GM18505 (cell line): ENCODE results near the gene GSAP.
A peak's percentile ranks its signal among the peaks of the same experiment; 100 is the strongest.

Experiments used
- ATAC-seq: cut with Tn5 transposase; IDR thresholded peaks from one replicate; pipeline ENCODE4 v1.9.1; 2021; ENCODE audit not compliant: unreplicated experiment
- POLR2A ChIP-seq: IDR thresholded peaks from 4 replicates; pipeline ENCODE4 v1.6.1; 2011; ENCODE audit warnings: borderline replicate concordance; ENCODE audit not compliant: insufficient read depth, insufficient read length; ENCODE audit errors: extremely low read depth

The GSAP gene

DNA sequence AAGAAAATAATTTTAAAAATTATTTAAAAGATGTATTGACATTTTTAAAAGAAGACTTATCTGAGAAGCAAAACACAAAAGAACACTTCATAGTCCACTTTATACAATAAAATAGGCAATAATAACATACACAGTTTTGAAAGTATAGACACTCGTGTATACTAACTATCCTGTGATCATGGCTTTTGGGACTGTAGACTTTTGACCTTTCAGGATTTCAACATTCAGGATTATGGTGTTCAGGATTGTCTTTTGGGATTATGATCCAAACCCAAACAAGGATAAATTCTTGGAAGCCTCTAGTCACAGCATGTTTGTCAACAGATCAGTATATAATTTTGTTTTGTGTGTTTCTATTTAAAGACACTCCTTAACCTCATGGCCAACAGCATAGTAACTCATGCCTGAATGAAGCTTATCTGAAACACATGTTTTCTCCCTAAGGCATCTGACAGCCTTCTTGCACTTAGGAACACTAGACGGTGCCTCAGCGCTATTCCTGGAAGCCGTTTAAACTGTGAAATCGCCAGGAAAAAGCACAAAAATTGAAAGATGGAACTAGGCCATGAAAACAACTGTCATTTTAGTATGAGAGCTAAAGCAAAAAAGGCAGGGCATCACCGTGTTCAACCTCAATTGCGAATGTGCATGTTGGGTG lies 29.9 kb downstream of the GSAP start:
- TF ChIP-seq POLR2A = no peak
- no peak for ATAC-seq

DNA sequence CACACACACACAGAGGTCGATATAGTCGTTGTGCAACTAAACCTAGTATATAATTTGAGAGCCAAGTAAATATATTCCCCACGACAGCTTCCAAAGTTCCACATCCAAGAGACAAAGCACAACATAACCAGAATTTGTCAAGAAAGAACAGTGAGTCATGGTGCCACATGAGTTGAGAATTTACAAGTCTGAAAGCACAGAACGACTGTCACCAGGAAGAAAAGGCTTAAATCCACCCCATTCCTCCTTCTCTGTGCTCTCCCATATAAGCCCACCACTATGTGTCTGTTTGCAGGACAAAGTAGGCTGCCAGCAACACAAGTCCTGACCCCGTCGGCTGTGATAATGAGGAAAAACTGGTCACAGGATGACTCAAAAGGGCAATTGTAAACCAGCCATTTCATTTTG lies 32.8 kb downstream of the GSAP start:
- ATAC-seq = no peak
- no peak for TF ChIP-seq POLR2A

GRCh38 chr7:77382532-77382931 lies 33.6 kb downstream of the GSAP start:
- TF ChIP-seq POLR2A = no peak
- no peak for ATAC-seq

DNA sequence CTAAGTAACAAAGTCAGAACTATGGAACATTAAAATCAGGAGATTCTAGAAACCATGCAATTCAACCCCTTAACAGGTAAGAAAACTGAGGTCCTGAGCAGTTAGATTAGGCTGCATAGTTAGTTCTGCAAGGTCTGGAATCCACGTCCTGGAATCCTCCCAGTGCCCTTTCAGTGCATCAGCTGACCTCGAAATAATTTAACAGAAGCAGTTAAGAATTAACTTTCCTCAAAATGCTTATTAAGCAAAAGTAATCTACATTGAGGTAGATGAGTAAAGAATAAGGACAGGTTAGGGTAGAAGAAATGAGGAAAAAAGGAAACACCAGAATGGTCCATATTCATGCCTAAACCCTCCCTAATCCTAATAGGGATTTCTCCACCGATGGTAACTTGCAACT lies 37.6 kb downstream of the GSAP start:
- no peak for ATAC-seq
- no peak for TF ChIP-seq POLR2A

- no peak for TF ChIP-seq POLR2A
- ATAC-seq = peak; percentile 77
Observed at GRCh38 chr7:77370606-77371005, 45.5 kb downstream of the GSAP start.

- TF ChIP-seq POLR2A = no peak
- no peak for ATAC-seq
Observed at GRCh38 chr7:77368974-77369373, 47.2 kb downstream of the GSAP start.

DNA sequence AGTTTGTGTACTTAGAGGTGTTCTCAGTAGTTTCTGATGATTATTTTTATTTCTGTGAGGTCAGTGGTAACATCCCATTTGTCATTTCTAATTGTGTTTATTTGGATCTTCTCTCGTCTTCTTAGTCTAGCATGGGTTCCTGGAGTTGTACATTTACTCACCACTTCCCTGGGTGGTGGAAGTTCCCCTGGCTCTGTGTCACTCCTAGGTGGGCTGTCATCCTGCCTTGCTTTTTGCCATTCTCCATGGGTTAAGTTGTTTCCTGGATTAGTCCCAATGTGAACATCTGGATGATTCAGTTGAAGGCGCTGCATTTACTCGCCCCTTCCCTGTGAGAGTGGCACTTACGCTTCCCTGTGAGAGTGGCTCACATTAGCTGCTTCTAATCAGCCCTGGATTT lies 48.2 kb downstream of the GSAP start:
- no peak for TF ChIP-seq POLR2A
- no peak for ATAC-seq

GRCh38 chr7:77362905-77363304 lies 53.2 kb downstream of the GSAP start:
- no peak for TF ChIP-seq POLR2A
- ATAC-seq = no peak

- no peak for ATAC-seq
- TF ChIP-seq POLR2A = no peak
Observed at GRCh38 chr7:77360969-77361368, 55.2 kb downstream of the GSAP start.

DNA sequence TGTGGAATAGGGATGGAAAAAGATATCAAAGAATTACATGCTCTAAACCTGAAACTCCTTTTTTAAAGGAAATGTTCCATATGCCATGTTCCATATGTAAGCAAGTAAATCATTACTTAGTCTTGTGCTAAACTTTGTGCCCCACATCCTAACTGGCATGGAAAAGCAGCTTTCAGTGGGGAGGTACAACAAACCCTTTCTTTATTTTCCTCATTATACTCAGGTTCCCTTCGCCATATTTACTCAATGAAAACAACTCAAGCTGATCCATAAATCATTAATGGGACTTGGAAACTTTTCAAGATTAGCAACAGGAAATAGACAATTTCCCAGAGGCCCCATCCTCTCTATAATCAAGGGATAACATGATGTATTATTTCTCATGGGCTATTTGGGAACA lies 56.0 kb downstream of the GSAP start:
- no peak for TF ChIP-seq POLR2A
- no peak for ATAC-seq

GRCh38 chr7:77359599-77359998 lies 56.5 kb downstream of the GSAP start:
- TF ChIP-seq POLR2A = no peak
- ATAC-seq = no peak

- TF ChIP-seq POLR2A = no peak
- ATAC-seq = no peak
Observed at GRCh38 chr7:77354914-77355313, 61.2 kb downstream of the GSAP start.

DNA sequence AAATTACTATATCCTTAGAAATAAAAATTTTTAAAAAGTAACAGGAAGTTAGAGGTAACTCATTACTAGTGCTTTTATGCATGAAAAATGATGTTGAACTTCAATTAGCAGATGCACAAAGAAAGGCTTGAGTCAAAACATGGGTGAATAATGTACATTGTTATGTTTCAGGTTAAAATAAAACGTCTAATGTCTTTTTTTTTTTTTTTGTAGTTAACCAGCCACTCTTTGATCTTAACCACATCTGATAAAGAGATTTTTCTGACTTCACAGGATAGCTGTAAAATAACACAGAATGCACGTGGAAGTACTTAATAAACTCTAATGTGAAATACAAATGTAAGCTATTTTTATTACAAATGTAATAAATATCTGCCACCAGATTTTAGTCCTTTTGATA lies 61.7 kb downstream of the GSAP start:
- ATAC-seq = no peak
- no peak for TF ChIP-seq POLR2A

DNA sequence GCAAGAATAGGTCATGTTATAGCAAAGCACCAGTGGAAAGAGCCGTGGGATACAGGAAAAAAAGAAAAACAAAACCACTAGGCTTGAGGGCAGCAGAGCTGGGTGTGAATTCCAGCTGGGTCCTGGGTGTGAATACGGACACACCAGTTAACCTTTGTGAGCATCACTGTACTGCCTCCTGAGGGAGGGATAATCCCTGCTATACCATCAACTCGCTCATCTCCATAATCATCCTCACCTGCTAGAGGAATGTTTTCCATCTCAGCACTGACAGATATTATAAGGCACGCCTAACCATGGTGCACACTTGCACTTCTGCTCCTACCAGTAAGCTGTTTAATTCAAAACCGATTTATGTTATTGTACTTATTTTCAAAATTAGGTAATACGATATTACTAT lies 62.2 kb downstream of the GSAP start:
- ATAC-seq = no peak
- no peak for TF ChIP-seq POLR2A

DNA sequence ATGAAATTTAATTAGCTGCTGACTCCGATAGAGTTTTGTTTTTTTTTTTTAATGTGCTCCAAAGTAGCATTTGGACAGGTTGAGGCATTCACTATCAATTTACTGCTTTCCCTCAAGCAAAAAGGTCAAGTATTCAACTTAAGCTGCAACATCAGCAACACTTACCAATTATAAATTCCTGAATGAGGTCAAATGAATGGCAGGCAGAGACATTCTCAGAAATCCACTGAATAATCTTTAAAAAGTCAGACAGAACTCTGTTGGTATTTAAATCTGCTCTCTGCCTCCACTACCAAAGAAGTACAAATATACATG lies 62.8 kb downstream of the GSAP start:
- TF ChIP-seq POLR2A = no peak
- no peak for ATAC-seq
